Testis (tissue), 3 donors: ENCODE measurements around the gene ZRANB3. TPM values are rescaled to one million over a fixed set of nuclear protein-coding genes. Genes with fewer than 3 reads are reported as not detected.
"Not testable (repeated sequence)": the region's sequence is repeated elsewhere in the genome, so short reads cannot be mapped to it uniquely, and the experiment has no call there.

ENCODE experiments used
- DNase-seq: peaks from one replicate; pipeline ENCODE4 v3.0.0-alpha.2; 2019
- H3K27ac ChIP-seq, 2 donors: fragments of 200-600 bp; sonication (generic); one replicate each; pipeline ENCODE4 v1.5.1; 2019
- H3K27me3 ChIP-seq: fragments of 200-600 bp; sonication (generic); one replicate; pipeline ENCODE4 v1.5.1; 2019
- H3K36me3 ChIP-seq: fragments of 200-600 bp; sonication (generic); one replicate; pipeline ENCODE4 v1.5.1; 2017; ENCODE audit warnings: low read depth; ENCODE audit errors: missing control alignments
- H3K4me1 ChIP-seq: fragments of 200-600 bp; sonication (generic); one replicate; pipeline ENCODE4 v1.5.1; 2019
- H3K4me3 ChIP-seq, 2 donors: fragments of 200-600 bp; sonication (generic); one replicate each; pipeline ENCODE4 v1.5.1; 2017 to 2019
- H3K9me3 ChIP-seq: fragments of 200-600 bp; sonication (generic); one replicate; pipeline ENCODE4 v1.5.1; 2017
- CTCF ChIP-seq, 3 experiments: fragments of 450-650 bp in 2 of 3; fragments of 200-600 bp in 1 of 3; sonication (generic) in 1 of 3; IDR thresholded peaks; one replicate each; pipeline ENCODE4 v1.5.1; 2016 to 2019; ENCODE audit warnings: antibody characterized with exemption in 3 of 3, mild to moderate bottlenecking in 2 of 3, moderate library complexity in 1 of 3
- POLR2A ChIP-seq: fragments of 450-650 bp; IDR thresholded peaks from one replicate; pipeline ENCODE4 v1.6.1; 2017; ENCODE audit warnings: antibody characterized with exemption, mild to moderate bottlenecking, moderate library complexity
- WGBS, 2 donors: methylation state at CpG; one replicate each; pipeline ENCODE4 v1.1.5; 2018; 5-methylcytosine and 5-hydroxymethylcytosine counted together
- intact Hi-C: fragments of 100-400 bp; cut with DNase I; formaldehyde crosslinking; loops from one replicate; pipeline ENCODE4 v1.15.1; 2023; ENCODE audit warnings: low total_unique reads
- polyA plus RNA-seq: library from polyadenylated mRNA; stranded (reverse); fragments of 350-450 nt; fragmentation: Illumina TruSeq; extraction: RNeasy Lipid Tissue Mini Kit (QIAGEN cat#74804); gene quantifications from one replicate; pipeline ENCODE4 v1.2.3, GENCODE V29; 2014; ENCODE audit warnings: low read depth, low replicate concordance; ENCODE audit not compliant: insufficient read depth
- total RNA-seq, 2 donors: library from RNA; depleted of rRNA; stranded (reverse); fragments of >200 nt; gene quantifications; one replicate each; pipeline ENCODE4 v1.2.3, GENCODE V29; 2016

The ZRANB3 gene
- total and polyA plus RNA-seq, 3 donors from 2014 or later = 8.6 to 28.8 (median 19.3) TPM

- TF ChIP-seq CTCF (IDR thresholded peaks at IDR 0.05) = no peak
- no peak for TF ChIP-seq POLR2A
- Histone ChIP-seq H3K4me3 (no peak overlapping the region), H3K27ac (no peak overlapping the region), H3K27me3 (no peaks in the 10 kb centered on the region), H3K4me1 (no peaks in the 10 kb centered on the region), H3K36me3 (no peaks in the 10 kb centered on the region), H3K9me3 (no peaks in the 10 kb centered on the region)
- intact Hi-C loops = no loop called here
- WGBS, 2 donors = 96 to 98% methylated on average over 1 of the region's 1 CpG
- no peak for DNase-seq
These were observed 398.7 kb downstream of the ZRANB3 start for GRCh38 chr2:135132314-135132713.

- TF ChIP-seq POLR2A (no peak), CTCF (IDR thresholded peaks at IDR 0.05) (no peak)
- H3K9me3 ChIP-seq = no peaks in the 10 kb centered on the region
- H3K27me3 ChIP-seq = no peaks in the 10 kb centered on the region
- H3K4me3 ChIP-seq = no peak overlapping the region
- DNase-seq = no peak
- no peaks in the 10 kb centered on the region for H3K36me3 ChIP-seq
- 96 to 98% methylated on average over 2 of the region's 2 CpGs for WGBS, 2 donors
- H3K4me1 ChIP-seq = no peaks in the 10 kb centered on the region
- H3K27ac ChIP-seq = no peak overlapping the region
- intact Hi-C loops = no loop called here
These were observed 400.3 kb downstream of the ZRANB3 start for GRCh38 chr2:135130751-135131150.

GRCh38 chr2:135125940-135126339 lies 405.1 kb downstream of the ZRANB3 start:
- no peak overlapping the region for H3K4me3 ChIP-seq
- H3K9me3 ChIP-seq = no peaks in the 10 kb centered on the region
- H3K36me3 ChIP-seq = no peaks in the 10 kb centered on the region
- WGBS, 2 donors = 90 to 94% methylated on average over 2 of the region's 2 CpGs
- no peaks in the 10 kb centered on the region for H3K27me3 ChIP-seq
- TF ChIP-seq CTCF (IDR thresholded peaks at IDR 0.05) (no peak), POLR2A (no peak)
- no peaks in the 10 kb centered on the region for H3K4me1 ChIP-seq
- intact Hi-C loops = no loop called here
- no peak overlapping the region for H3K27ac ChIP-seq
- no peak for DNase-seq

- TF ChIP-seq POLR2A (no peak), CTCF (IDR thresholded peaks at IDR 0.05) (no peak)
- H3K4me3 ChIP-seq = no peak overlapping the region
- DNase-seq = no peak
- H3K27me3 ChIP-seq = no peaks in the 10 kb centered on the region
- no peaks in the 10 kb centered on the region for H3K4me1 ChIP-seq
- no peak overlapping the region for H3K27ac ChIP-seq
- H3K9me3 ChIP-seq = no peaks in the 10 kb centered on the region
- WGBS, 2 donors = 97 to 100% methylated on average over 1 of the region's 1 CpG
- no peaks in the 10 kb centered on the region for H3K36me3 ChIP-seq
- intact Hi-C loops = no loop called here
These were observed 405.8 kb downstream of the ZRANB3 start for GRCh38 chr2:135124924-135125886.

- intact Hi-C loops, H3K4me1 ChIP-seq, DNase-seq, H3K36me3 ChIP-seq, H3K9me3 ChIP-seq, H3K27me3 ChIP-seq, H3K4me3 ChIP-seq, H3K27ac ChIP-seq: not testable (repeated sequence)
- WGBS, 2 donors = 91 to 95% methylated on average over 6 of the region's 6 CpGs
These were observed 409.4 kb downstream of the ZRANB3 start for GRCh38 chr2:135121658-135122039.
